H9 (cell line): ENCODE results near the gene UEVLD. TPM values are rescaled to one million over a fixed set of nuclear protein-coding genes. Genes with fewer than 3 reads are reported as not detected.
A peak's percentile ranks its signal among the peaks of the same experiment; 100 is the strongest.

Source experiments
- DNase-seq: peaks from one replicate; pipeline ENCODE4 v3.0.0-alpha.2; 2017
- H2AFZ ChIP-seq: one replicate; pipeline ENCODE4 v1.6.1; 2013; ENCODE audit warnings: mild to moderate bottlenecking, low read length, control low read depth, moderate library complexity
- H2AK5ac ChIP-seq: 2 replicates; pipeline ENCODE4 v1.6.1; 2013; ENCODE audit warnings: low read length, control low read depth, mixed read lengths; ENCODE audit not compliant: insufficient read length
- H2BK120ac ChIP-seq: one replicate; pipeline ENCODE4 v1.6.1; 2013; ENCODE audit warnings: low read depth, mild to moderate bottlenecking, low read length, control low read depth, inconsistent platforms; ENCODE audit not compliant: poor library complexity, severe bottlenecking
- H2BK12ac ChIP-seq: 2 replicates; pipeline ENCODE4 v1.6.1; 2013; ENCODE audit warnings: low read length, control low read depth, mixed read lengths, low read depth; ENCODE audit not compliant: insufficient read length
- H2BK15ac ChIP-seq: 2 replicates; pipeline ENCODE4 v1.6.1; 2013; ENCODE audit warnings: low read depth, low read length, control low read depth
- H2BK20ac ChIP-seq: one replicate; pipeline ENCODE4 v1.6.1; 2013; ENCODE audit warnings: low read depth, mild to moderate bottlenecking, low read length, control low read depth, inconsistent platforms; ENCODE audit not compliant: poor library complexity, severe bottlenecking
- H2BK5ac ChIP-seq: 2 replicates; pipeline ENCODE4 v1.6.1; 2013; ENCODE audit warnings: low read length, control low read depth, mixed read lengths; ENCODE audit not compliant: insufficient read length
- H3K14ac ChIP-seq: 2 replicates; pipeline ENCODE4 v1.6.1; 2013; ENCODE audit warnings: low read length, control low read depth; ENCODE audit not compliant: insufficient read depth
- H3K18ac ChIP-seq: 2 replicates; pipeline ENCODE4 v1.6.1; 2013; ENCODE audit warnings: low read depth, mild to moderate bottlenecking, mixed read lengths, low read length, control low read depth; ENCODE audit not compliant: insufficient read length
- H3K23ac ChIP-seq: 2 replicates; pipeline ENCODE4 v1.6.1; 2013; ENCODE audit warnings: low read length, control low read depth, mixed read lengths, low read depth; ENCODE audit not compliant: insufficient read length
- H3K23me2 ChIP-seq: 2 replicates; pipeline ENCODE4 v1.6.1; 2013; ENCODE audit warnings: low read depth, mild to moderate bottlenecking, mixed read lengths, low read length, control low read depth; ENCODE audit not compliant: insufficient read length, poor library complexity, severe bottlenecking
- H3K27ac ChIP-seq: 2 replicates; pipeline ENCODE4 v1.5.1; 2013; ENCODE audit warnings: low read length, control low read depth, mixed read lengths, low read depth; ENCODE audit not compliant: insufficient read length
- H3K27me3 ChIP-seq: 2 replicates; pipeline ENCODE4 v1.6.1; 2013; ENCODE audit warnings: low read length, control low read depth, inconsistent platforms; ENCODE audit not compliant: insufficient read depth
- H3K4ac ChIP-seq: 2 replicates; pipeline ENCODE4 v1.6.1; 2013; ENCODE audit warnings: low read depth, mild to moderate bottlenecking, control low read depth, inconsistent platforms, low read length, moderate library complexity
- H3K4me1 ChIP-seq: 2 replicates; pipeline ENCODE4 v1.6.1; 2013; ENCODE audit warnings: low read length, control low read depth, inconsistent platforms; ENCODE audit not compliant: insufficient read depth
- H3K4me2 ChIP-seq: 2 replicates; pipeline ENCODE4 v1.6.1; 2013; ENCODE audit warnings: low read length, control low read depth, mixed read lengths; ENCODE audit not compliant: insufficient read length, insufficient read depth
- H3K56ac ChIP-seq: 2 replicates; pipeline ENCODE4 v1.6.1; 2013; ENCODE audit warnings: low read depth, mild to moderate bottlenecking, mixed read lengths, low read length, control low read depth; ENCODE audit not compliant: insufficient read length
- H3K79me1 ChIP-seq: 2 replicates; pipeline ENCODE4 v1.6.1; 2013; ENCODE audit warnings: low read depth, mild to moderate bottlenecking, moderate library complexity, low read length, control low read depth, inconsistent platforms; ENCODE audit not compliant: insufficient read depth, poor library complexity, severe bottlenecking
- H3K79me2 ChIP-seq: 2 replicates; pipeline ENCODE4 v1.6.1; 2013; ENCODE audit warnings: low read length, control low read depth, inconsistent platforms; ENCODE audit not compliant: insufficient read depth
- H3K9ac ChIP-seq: 2 replicates; pipeline ENCODE4 v1.6.1; 2013; ENCODE audit warnings: low read length, control low read depth, mixed read lengths; ENCODE audit not compliant: insufficient read length; ENCODE audit errors: extremely low read depth
- H3K9me3 ChIP-seq: one replicate; pipeline ENCODE4 v1.6.1; 2013; ENCODE audit warnings: low read depth, low read length, inconsistent platforms; ENCODE audit not compliant: control insufficient read depth
- H3T11ph ChIP-seq: one replicate; pipeline ENCODE4 v1.6.1; 2013; ENCODE audit warnings: mild to moderate bottlenecking, low read length, control low read depth, inconsistent platforms
- H4K20me1 ChIP-seq: one replicate; pipeline ENCODE4 v1.6.1; 2013; ENCODE audit not compliant: control insufficient read depth, insufficient read length, insufficient read depth
- H4K5ac ChIP-seq: 2 replicates; pipeline ENCODE4 v1.6.1; 2013; ENCODE audit warnings: low read depth, mild to moderate bottlenecking, mixed read lengths, low read length, control low read depth; ENCODE audit not compliant: insufficient read length
- H4K8ac ChIP-seq: replicated peaks from 2 replicates; pipeline ENCODE4 v1.6.1; 2013; ENCODE audit warnings: low read length, control low read depth, mixed read lengths, low read depth; ENCODE audit not compliant: insufficient read length
- H4K91ac ChIP-seq: 2 replicates; pipeline ENCODE4 v1.6.1; 2013; ENCODE audit warnings: low read depth, mild to moderate bottlenecking, moderate library complexity, mixed read lengths, low read length, control low read depth; ENCODE audit not compliant: insufficient read length
- H3K27ac Mint-ChIP-seq, 3 experiments: 2 replicates in 2 of 3; 3 replicates in 1 of 3; pipeline ENCODE4 v1.8.0; 2020 to 2021; ENCODE audit warnings: mixed read lengths in 3 of 3, mild to moderate bottlenecking in 1 of 3, moderate library complexity in 1 of 3
- H3K27me3 Mint-ChIP-seq: 2 replicates; pipeline ENCODE4 v1.8.0; 2021; ENCODE audit warnings: low read depth, mild to moderate bottlenecking, moderate library complexity, mixed read lengths
- H3K36me3 Mint-ChIP-seq, 3 experiments: 2 replicates in 2 of 3; 3 replicates in 1 of 3; pipeline ENCODE4 v1.8.0; 2020 to 2021; ENCODE audit warnings: low read depth in 3 of 3, mixed read lengths in 3 of 3; ENCODE audit not compliant: insufficient read depth in 1 of 3
- H3K4me1 Mint-ChIP-seq, 2 experiments: 2 replicates each; pipeline ENCODE4 v1.8.0; 2020; ENCODE audit warnings: mixed read lengths in 2 of 2
- H3K4me3 Mint-ChIP-seq, 2 experiments: 2 replicates in 1 of 2; 3 replicates in 1 of 2; pipeline ENCODE4 v1.8.0; 2020 to 2021; ENCODE audit warnings: mild to moderate bottlenecking in 2 of 2, mixed read lengths in 2 of 2, moderate library complexity in 1 of 2
- H3K9me3 Mint-ChIP-seq, 2 experiments: 2 replicates in 1 of 2; 3 replicates in 1 of 2; pipeline ENCODE4 v1.8.0; 2020; ENCODE audit warnings: mild to moderate bottlenecking in 2 of 2, mixed read lengths in 2 of 2, moderate library complexity in 1 of 2
- CTCF ChIP-seq: fragments of 200-600 bp; sonication (generic); conservative IDR thresholded peaks from 3 replicates; pipeline ENCODE4 v1.8.0; 2021; ENCODE audit warnings: antibody characterized with exemption, mild to moderate bottlenecking
- WGBS: extraction: QIAGEN DNeasy Blood & Tissue Kit; methylation state at CpG from one replicate; pipeline ENCODE4 v1.1.7; 2013; ENCODE audit warnings: missing lambda C conversion rate, low lambda C conversion rate, mixed read lengths; ENCODE audit not compliant: insufficient read length; ENCODE audit errors: extremely low coverage; 5-methylcytosine and 5-hydroxymethylcytosine counted together
- total RNA-seq: library from RNA; stranded (reverse); gene quantifications from 2 replicates; pipeline ENCODE4 v1.2.1, GENCODE V29; 2021

The UEVLD gene
- total RNA-seq, 1 experiment from 2014 or later: 7.9 TPM

DNA sequence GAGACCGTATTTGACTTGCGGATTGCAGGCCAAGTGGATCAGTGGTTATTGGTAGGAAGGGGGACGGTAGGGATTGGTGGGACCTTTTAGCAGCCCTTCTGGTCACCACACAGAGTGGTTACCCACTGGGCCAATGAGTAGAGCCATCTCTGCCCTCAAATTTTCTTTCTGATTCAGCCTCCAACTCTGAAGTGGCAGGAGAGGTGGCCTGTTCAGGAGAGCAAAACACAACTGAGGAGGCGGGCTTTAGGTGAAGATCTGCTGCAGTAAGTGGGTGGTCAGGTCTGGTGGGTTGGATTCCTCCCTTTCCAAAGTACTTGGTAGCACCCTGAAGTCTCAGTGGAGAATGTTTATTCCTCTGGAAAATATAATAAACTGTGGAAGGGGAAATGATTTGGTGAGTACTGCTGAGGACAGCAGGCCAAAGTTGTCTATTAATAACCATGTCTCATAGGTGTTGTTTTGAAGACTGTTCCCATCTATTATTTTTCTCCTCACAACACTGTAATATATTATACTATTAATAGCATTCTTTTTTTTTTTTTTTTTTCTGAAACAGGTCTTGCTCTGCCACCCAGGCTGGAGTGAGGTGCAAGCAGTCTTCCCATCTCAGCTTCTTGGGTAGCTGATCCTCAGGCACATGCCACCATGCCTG lies 12.5 kb upstream of the UEVLD start:
- Histone ChIP-seq H2BK15ac (no peak overlapping the region), H3K23me2 (no peaks in the 10 kb centered on the region), H2AK5ac (no peak overlapping the region), H3K9ac (no peak overlapping the region), H4K8ac (no peak overlapping the region), H2BK5ac (no peak overlapping the region), H3K14ac (no peak overlapping the region), H3K4ac (no peak overlapping the region), H3T11ph (no peak overlapping the region), H3K18ac (no peak overlapping the region), H3K79me2 (no peaks in the 10 kb centered on the region), H3K23ac (no peak overlapping the region), H2AFZ (no peak overlapping the region), H3K27me3 (no peaks in the 10 kb centered on the region), H4K5ac (no peak overlapping the region), H2BK12ac (no peak overlapping the region), H3K27ac (no peak overlapping the region), H4K91ac (no peak overlapping the region), H3K4me1 (no peaks in the 10 kb centered on the region), H3K4me2 (no peak overlapping the region), H2BK20ac (no peak overlapping the region), H3K9me3 (no peaks in the 10 kb centered on the region), H2BK120ac (no peak overlapping the region), H4K20me1 (no peaks in the 10 kb centered on the region), H3K56ac (no peak overlapping the region), H3K79me1 (no peaks in the 10 kb centered on the region)
- no peak overlapping the region for H3K4me3 Mint-ChIP-seq
- no peaks in the 10 kb centered on the region for H3K27me3 Mint-ChIP-seq
- TF ChIP-seq CTCF: no peak
- no peak for DNase-seq
- no CpG with 5 or more reads among the region's 4 CpGs for WGBS
- H3K27ac Mint-ChIP-seq: peak overlapping the region in 1 of 3 experiments; percentile 73; a peak in 2 of 7 replicates
- H3K9me3 Mint-ChIP-seq: no peaks in the 10 kb centered on the region; a peak in 1 of 5 replicates
- peaks cover 6 to 14% (median 13%) of the 10 kb centered on the region in 3 experiments; a peak in 6 of 7 replicates for H3K36me3 Mint-ChIP-seq
- peaks cover 2 to 5% of the 10 kb centered on the region in 2 experiments; a peak in 3 of 4 replicates for H3K4me1 Mint-ChIP-seq
